GM23338 (cell line): ENCODE measurements around the gene FAM20C. TPM values are rescaled to one million over a fixed set of nuclear protein-coding genes. Genes with fewer than 3 reads are reported as not detected.

ENCODE experiments used
- ATAC-seq: fragments of 200-7000 bp; cut with Tn5 transposase; 3 replicates; pipeline ENCODE4 v1.9.1; 2020
- DNase-seq: peaks from one replicate; pipeline ENCODE4 v3.0.0-alpha.2; 2015; ENCODE audit warnings: low spot score
- H2AFZ ChIP-seq: fragments of 200-600 bp; sonication (generic); 2 replicates; pipeline ENCODE4 v1.8.0; 2016; ENCODE audit warnings: antibody characterized with exemption, mild to moderate bottlenecking, moderate library complexity
- H3F3A ChIP-seq: fragments of 200-600 bp; sonication (generic); replicated peaks from 2 replicates; pipeline ENCODE4 v1.8.0; 2017; ENCODE audit warnings: antibody characterized with exemption, mixed run types, low read depth
- H3K27ac ChIP-seq: fragments of 200-600 bp; sonication (generic); 2 replicates; pipeline ENCODE4 v1.6.1; 2016; ENCODE audit warnings: low read depth
- H3K27me3 ChIP-seq: fragments of 200-600 bp; sonication (generic); 2 replicates; pipeline ENCODE4 v1.8.0; 2016; ENCODE audit warnings: mild to moderate bottlenecking, mixed run types, moderate library complexity; ENCODE audit not compliant: insufficient read depth
- H3K36me3 ChIP-seq: fragments of 200-600 bp; sonication (generic); 2 replicates; pipeline ENCODE4 v1.8.0; 2016; ENCODE audit warnings: mild to moderate bottlenecking; ENCODE audit not compliant: insufficient read depth
- H3K4me1 ChIP-seq: fragments of 200-600 bp; sonication (generic); 2 replicates; pipeline ENCODE4 v1.8.0; 2016; ENCODE audit warnings: mild to moderate bottlenecking, moderate library complexity; ENCODE audit not compliant: insufficient read depth
- H3K4me2 ChIP-seq: fragments of 200-600 bp; sonication (generic); 2 replicates; pipeline ENCODE4 v1.7.1; 2017; ENCODE audit warnings: mixed run types
- H3K4me3 ChIP-seq: fragments of 200-600 bp; sonication (generic); 2 replicates; pipeline ENCODE4 v1.6.1; 2016; ENCODE audit warnings: mixed run types
- H3K79me2 ChIP-seq: fragments of 200-600 bp; sonication (generic); replicated peaks from 2 replicates; pipeline ENCODE4 v1.8.0; 2017; ENCODE audit warnings: mild to moderate bottlenecking; ENCODE audit not compliant: insufficient read depth
- H3K9me2 ChIP-seq: fragments of 200-600 bp; sonication (generic); 2 replicates; pipeline ENCODE4 v1.8.0; 2017; ENCODE audit not compliant: insufficient read depth
- H4K20me1 ChIP-seq: fragments of 200-600 bp; sonication (generic); replicated peaks from 2 replicates; pipeline ENCODE4 v1.8.0; 2017; ENCODE audit warnings: mild to moderate bottlenecking; ENCODE audit not compliant: insufficient read depth
- H3K27ac Mint-ChIP-seq: 2 replicates; pipeline ENCODE4 v1.8.0; 2020; ENCODE audit warnings: inconsistent platforms, mild to moderate bottlenecking, moderate library complexity, mixed read lengths
- H3K27me3 Mint-ChIP-seq: 3 replicates; pipeline ENCODE4 v1.8.0; 2022; ENCODE audit warnings: low read depth, mild to moderate bottlenecking, moderate library complexity, mixed read lengths, inconsistent platforms; ENCODE audit not compliant: insufficient read depth, poor library complexity
- H3K36me3 Mint-ChIP-seq: 3 replicates; pipeline ENCODE4 v1.8.0; 2021; ENCODE audit warnings: low read depth, mild to moderate bottlenecking, inconsistent platforms, moderate library complexity, mixed read lengths
- H3K4me1 Mint-ChIP-seq: 3 replicates; pipeline ENCODE4 v1.8.0; 2020; ENCODE audit warnings: mild to moderate bottlenecking, inconsistent platforms, mixed read lengths
- H3K4me3 Mint-ChIP-seq: 3 replicates; pipeline ENCODE4 v1.8.0; 2021; ENCODE audit warnings: moderate library complexity, mild to moderate bottlenecking, inconsistent platforms, mixed read lengths
- H3K9me3 Mint-ChIP-seq: 3 replicates; pipeline ENCODE4 v1.8.0; 2020; ENCODE audit warnings: moderate library complexity, mild to moderate bottlenecking, inconsistent platforms, mixed read lengths
- CREB1 ChIP-seq: fragments of 250-450 bp; sonication (Bioruptor Pico); IDR thresholded peaks from 2 replicates; pipeline ENCODE4 v1.5.0; 2020; ENCODE audit warnings: low read depth, mild to moderate bottlenecking, moderate library complexity
- EZH2 ChIP-seq: fragments of 200-600 bp; sonication (generic); IDR thresholded peaks from one replicate; pipeline ENCODE4 v1.8.0; 2017; ENCODE audit warnings: antibody characterized with exemption, mild to moderate bottlenecking, low read depth; ENCODE audit not compliant: unreplicated experiment
- EZH2phosphoT487 ChIP-seq: fragments of 200-600 bp; sonication (generic); IDR thresholded peaks from one replicate; pipeline ENCODE4 v1.8.1; 2018; ENCODE audit warnings: antibody characterized with exemption; ENCODE audit not compliant: unreplicated experiment
- JUNB ChIP-seq: IDR thresholded peaks from one replicate; pipeline ENCODE4 v1.6.1; 2016; ENCODE audit warnings: antibody characterized with exemption; ENCODE audit not compliant: unreplicated experiment
- NANOG ChIP-seq: IDR thresholded peaks from 2 replicates; pipeline ENCODE4 v1.6.1; 2016; ENCODE audit warnings: antibody characterized with exemption, borderline replicate concordance
- POLR2AphosphoS5 ChIP-seq: IDR thresholded peaks from 2 replicates; pipeline ENCODE4 v1.6.1; 2016; ENCODE audit warnings: antibody characterized with exemption, low read depth
- STAT1 ChIP-seq: IDR thresholded peaks from one replicate; pipeline ENCODE4 v1.6.1; 2016; ENCODE audit warnings: antibody characterized with exemption; ENCODE audit not compliant: unreplicated experiment
- ZNF114 ChIP-seq: fragments of 250-450 bp; sonication (Bioruptor Pico); IDR thresholded peaks from 2 replicates; pipeline ENCODE4 v1.5.0; 2020; ENCODE audit warnings: mild to moderate bottlenecking, moderate library complexity
- polyA plus RNA-seq: library from polyadenylated mRNA; unstranded; fragments of >200 nt; fragmentation: Nextera tagmentation; extraction: Ambion mirVana; gene quantifications from 2 replicates; pipeline ENCODE4 v1.2.1, GENCODE V29; 2016
- total RNA-seq: library from RNA; depleted of rRNA; stranded (reverse); fragments of >200 nt; shearing (Covaris generic); gene quantifications from 2 replicates; pipeline ENCODE4 v1.2.3, GENCODE V29; 2014
- TF ChIP-seq, protein P1 (sequence below): IDR thresholded peaks from 2 replicates; pipeline ENCODE4 v1.6.1; 2016; ENCODE audit warnings: antibody characterized with exemption
- TF ChIP-seq, protein P2 (sequence below), 2 experiments: fragments of 200-600 bp in 1 of 2; sonication (generic) in 1 of 2; conservative IDR thresholded peaks; 2 replicates each; pipeline versions ENCODE4 v1.5.1 to v1.6.1; 2016 to 2017; ENCODE audit warnings: antibody characterized with exemption in 2 of 2, low read depth in 2 of 2, mild to moderate bottlenecking in 2 of 2, moderate library complexity in 1 of 2
- TF ChIP-seq, protein P3 (sequence below): IDR thresholded peaks from one replicate; pipeline ENCODE4 v1.6.1; 2018; ENCODE audit warnings: antibody characterized with exemption; ENCODE audit not compliant: unreplicated experiment

The FAM20C gene
- total and polyA plus RNA-seq, 2 experiments from 2014 or later, result 7.6 to 24.8 TPM

DNA sequence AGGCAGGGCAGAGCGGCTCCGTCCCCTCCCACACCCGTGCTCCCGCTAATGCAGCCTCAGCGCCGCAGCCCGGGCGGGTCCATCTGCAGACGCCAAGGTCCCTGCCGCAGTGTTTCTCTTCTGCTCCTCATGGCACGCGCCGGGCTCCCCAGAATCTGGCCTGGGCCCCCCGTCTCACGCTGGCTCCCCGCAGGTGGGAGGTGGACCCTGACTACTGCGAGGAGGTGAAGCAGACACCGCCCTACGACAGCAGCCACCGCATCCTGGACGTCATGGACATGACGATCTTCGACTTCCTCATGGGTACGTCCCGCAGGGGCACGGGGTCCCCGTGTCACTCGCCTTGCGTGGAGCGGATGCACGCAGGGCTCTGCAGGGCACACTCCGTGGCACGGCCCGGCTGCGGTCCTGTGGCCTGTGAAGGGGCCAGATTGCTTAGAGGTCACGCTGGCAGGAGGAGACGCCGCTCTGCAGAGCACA lies 64.1 kb downstream of the FAM20C start:
- H3K36me3 ChIP-seq, result peaks cover 10% of the 10 kb centered on the region; the same call in 1 of the 2 replicates
- H3K4me3 Mint-ChIP-seq, result no peak overlapping the region

DNA sequence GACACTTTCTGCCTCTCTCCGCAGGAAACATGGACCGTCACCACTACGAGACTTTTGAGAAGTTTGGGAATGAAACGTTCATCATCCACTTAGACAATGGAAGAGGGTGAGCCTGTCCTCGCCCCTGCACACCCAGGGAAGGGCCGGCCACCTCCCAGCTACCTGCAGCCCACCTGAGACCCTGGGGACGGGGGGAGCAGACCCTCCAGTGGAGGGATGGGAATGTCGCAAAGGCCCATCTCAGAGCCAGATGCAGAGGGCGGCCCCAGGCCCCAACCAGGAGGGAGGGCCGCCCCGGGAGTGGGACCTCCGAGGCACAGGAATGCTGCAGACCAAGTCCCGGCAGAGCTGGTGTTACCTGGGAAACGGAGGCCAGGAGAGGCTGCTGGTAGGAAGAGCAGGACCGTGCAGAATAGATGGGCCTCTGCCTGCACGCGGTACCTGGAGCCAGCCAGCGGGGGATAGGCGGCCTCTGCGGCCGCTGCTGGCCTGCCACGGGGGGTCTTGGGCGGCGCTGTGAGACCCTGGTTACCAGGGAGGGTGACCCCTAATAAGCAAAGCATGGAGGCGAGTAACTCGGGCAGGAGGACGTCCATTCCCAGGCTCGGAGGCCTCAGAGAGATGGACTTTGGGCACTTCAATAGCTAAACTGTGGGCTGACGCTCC lies 64.7 kb downstream of the FAM20C start:
- no peaks in the 10 kb centered on the region for H3K4me1 ChIP-seq
- H3K27me3 ChIP-seq, result no peaks in the 10 kb centered on the region
- TF ChIP-seq EZH2phosphoT487 (no peak), JUNB (no peak), NANOG (no peak), POLR2AphosphoS5 (no peak), ZNF114 (no peak)
- TF ChIP-seq, protein P1, sequence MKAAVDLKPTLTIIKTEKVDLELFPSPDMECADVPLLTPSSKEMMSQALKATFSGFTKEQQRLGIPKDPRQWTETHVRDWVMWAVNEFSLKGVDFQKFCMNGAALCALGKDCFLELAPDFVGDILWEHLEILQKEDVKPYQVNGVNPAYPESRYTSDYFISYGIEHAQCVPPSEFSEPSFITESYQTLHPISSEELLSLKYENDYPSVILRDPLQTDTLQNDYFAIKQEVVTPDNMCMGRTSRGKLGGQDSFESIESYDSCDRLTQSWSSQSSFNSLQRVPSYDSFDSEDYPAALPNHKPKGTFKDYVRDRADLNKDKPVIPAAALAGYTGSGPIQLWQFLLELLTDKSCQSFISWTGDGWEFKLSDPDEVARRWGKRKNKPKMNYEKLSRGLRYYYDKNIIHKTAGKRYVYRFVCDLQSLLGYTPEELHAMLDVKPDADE, result no peak
- TF ChIP-seq, protein P2, sequence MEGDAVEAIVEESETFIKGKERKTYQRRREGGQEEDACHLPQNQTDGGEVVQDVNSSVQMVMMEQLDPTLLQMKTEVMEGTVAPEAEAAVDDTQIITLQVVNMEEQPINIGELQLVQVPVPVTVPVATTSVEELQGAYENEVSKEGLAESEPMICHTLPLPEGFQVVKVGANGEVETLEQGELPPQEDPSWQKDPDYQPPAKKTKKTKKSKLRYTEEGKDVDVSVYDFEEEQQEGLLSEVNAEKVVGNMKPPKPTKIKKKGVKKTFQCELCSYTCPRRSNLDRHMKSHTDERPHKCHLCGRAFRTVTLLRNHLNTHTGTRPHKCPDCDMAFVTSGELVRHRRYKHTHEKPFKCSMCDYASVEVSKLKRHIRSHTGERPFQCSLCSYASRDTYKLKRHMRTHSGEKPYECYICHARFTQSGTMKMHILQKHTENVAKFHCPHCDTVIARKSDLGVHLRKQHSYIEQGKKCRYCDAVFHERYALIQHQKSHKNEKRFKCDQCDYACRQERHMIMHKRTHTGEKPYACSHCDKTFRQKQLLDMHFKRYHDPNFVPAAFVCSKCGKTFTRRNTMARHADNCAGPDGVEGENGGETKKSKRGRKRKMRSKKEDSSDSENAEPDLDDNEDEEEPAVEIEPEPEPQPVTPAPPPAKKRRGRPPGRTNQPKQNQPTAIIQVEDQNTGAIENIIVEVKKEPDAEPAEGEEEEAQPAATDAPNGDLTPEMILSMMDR (conservative IDR thresholded peaks at IDR 0.05; ENCODE audit: low read depth in 2 of 2), result no peak
- no peak overlapping the region for H3K27ac Mint-ChIP-seq
- H3K4me2 ChIP-seq, result no peak overlapping the region
- H4K20me1 ChIP-seq, result no peaks in the 10 kb centered on the region
- ATAC-seq (no peak), DNase-seq (no peak)
- H3K4me3 ChIP-seq, result no peak overlapping the region
- H2AFZ ChIP-seq, result no peak overlapping the region
- H3K79me2 ChIP-seq, result no peaks in the 10 kb centered on the region
- H3K27me3 Mint-ChIP-seq, result peaks cover 34% of the 10 kb centered on the region
- peaks cover 95% of the 10 kb centered on the region for H3K36me3 Mint-ChIP-seq
- peaks cover 10% of the 10 kb centered on the region; the same call in 1 of the 2 replicates for H3K36me3 ChIP-seq
- H3K27ac ChIP-seq, result no peak overlapping the region
- no peak overlapping the region for H3K4me3 Mint-ChIP-seq
- no peaks in the 10 kb centered on the region; the same call in 2 of the 3 replicates for H3K4me1 Mint-ChIP-seq
- H3F3A ChIP-seq, result peaks cover 1% of the 10 kb centered on the region; the same call in 1 of the 2 replicates
- no peaks in the 10 kb centered on the region for H3K9me2 ChIP-seq
- H3K9me3 Mint-ChIP-seq, result peaks cover 85% of the 10 kb centered on the region

More for the DNA sequence above, 64.1 kb downstream of the FAM20C start:
- Histone ChIP-seq H3F3A (no peaks in the 10 kb centered on the region), H3K4me3 (no peak overlapping the region), H4K20me1 (no peaks in the 10 kb centered on the region), H3K79me2 (no peaks in the 10 kb centered on the region), H3K4me2 (no peak overlapping the region), H2AFZ (no peak overlapping the region), H3K4me1 (no peaks in the 10 kb centered on the region), H3K9me2 (no peaks in the 10 kb centered on the region), H3K27me3 (no peaks in the 10 kb centered on the region), H3K27ac (no peak overlapping the region)
- Mint-ChIP-seq H3K27me3 (peaks cover 28% of the 10 kb centered on the region), H3K4me1 (no peaks in the 10 kb centered on the region; the same call in 2 of the 3 replicates), H3K27ac (no peak overlapping the region), H3K36me3 (peaks cover 94% of the 10 kb centered on the region), H3K9me3 (peaks cover 79% of the 10 kb centered on the region)
- TF ChIP-seq NANOG, result no peak
- no peak for TF ChIP-seq STAT1
- TF ChIP-seq, protein P3, sequence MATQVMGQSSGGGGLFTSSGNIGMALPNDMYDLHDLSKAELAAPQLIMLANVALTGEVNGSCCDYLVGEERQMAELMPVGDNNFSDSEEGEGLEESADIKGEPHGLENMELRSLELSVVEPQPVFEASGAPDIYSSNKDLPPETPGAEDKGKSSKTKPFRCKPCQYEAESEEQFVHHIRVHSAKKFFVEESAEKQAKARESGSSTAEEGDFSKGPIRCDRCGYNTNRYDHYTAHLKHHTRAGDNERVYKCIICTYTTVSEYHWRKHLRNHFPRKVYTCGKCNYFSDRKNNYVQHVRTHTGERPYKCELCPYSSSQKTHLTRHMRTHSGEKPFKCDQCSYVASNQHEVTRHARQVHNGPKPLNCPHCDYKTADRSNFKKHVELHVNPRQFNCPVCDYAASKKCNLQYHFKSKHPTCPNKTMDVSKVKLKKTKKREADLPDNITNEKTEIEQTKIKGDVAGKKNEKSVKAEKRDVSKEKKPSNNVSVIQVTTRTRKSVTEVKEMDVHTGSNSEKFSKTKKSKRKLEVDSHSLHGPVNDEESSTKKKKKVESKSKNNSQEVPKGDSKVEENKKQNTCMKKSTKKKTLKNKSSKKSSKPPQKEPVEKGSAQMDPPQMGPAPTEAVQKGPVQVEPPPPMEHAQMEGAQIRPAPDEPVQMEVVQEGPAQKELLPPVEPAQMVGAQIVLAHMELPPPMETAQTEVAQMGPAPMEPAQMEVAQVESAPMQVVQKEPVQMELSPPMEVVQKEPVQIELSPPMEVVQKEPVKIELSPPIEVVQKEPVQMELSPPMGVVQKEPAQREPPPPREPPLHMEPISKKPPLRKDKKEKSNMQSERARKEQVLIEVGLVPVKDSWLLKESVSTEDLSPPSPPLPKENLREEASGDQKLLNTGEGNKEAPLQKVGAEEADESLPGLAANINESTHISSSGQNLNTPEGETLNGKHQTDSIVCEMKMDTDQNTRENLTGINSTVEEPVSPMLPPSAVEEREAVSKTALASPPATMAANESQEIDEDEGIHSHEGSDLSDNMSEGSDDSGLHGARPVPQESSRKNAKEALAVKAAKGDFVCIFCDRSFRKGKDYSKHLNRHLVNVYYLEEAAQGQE, result no peak
- TF ChIP-seq EZH2, result no peak
- TF ChIP-seq CREB1 (CRISPR knock-in tag), result no peak
- TF ChIP-seq POLR2AphosphoS5, result no peak
- no peak for TF ChIP-seq ZNF114
- ATAC-seq, result no peak
- no peak for DNase-seq
